HEK293 (cell line): ENCODE results near the gene ANAPC2.

Source experiments
- ATF2 ChIP-seq: fragments of 450-650 bp; formaldehyde crosslinking; IDR thresholded peaks from 2 replicates; pipeline ENCODE4 v1.5.1; 2016; ENCODE audit warnings: missing biosample characterization, missing genetic modification characterization, low read depth
- CTCF ChIP-seq: fragments of 450-650 bp; formaldehyde crosslinking; IDR thresholded peaks from 2 replicates; pipeline ENCODE4 v1.5.1; 2016; ENCODE audit warnings: missing biosample characterization, missing genetic modification characterization
- HOXD13 ChIP-seq: sonication (generic); formaldehyde crosslinking; IDR thresholded peaks from 2 replicates; pipeline ENCODE4 v1.8.0; 2022; ENCODE audit warnings: missing genetic modification reagents, borderline replicate concordance
- KLF10 ChIP-seq: fragments of 450-650 bp; IDR thresholded peaks from 2 replicates; pipeline ENCODE4 v1.5.1; 2018; ENCODE audit warnings: missing biosample characterization, mild to moderate bottlenecking, missing genetic modification characterization
- PBX3 ChIP-seq: sonication (generic); formaldehyde crosslinking; IDR thresholded peaks from 2 replicates; pipeline ENCODE4 v1.8.1; 2022; ENCODE audit warnings: mild to moderate bottlenecking, moderate library complexity, missing genetic modification reagents
- SP2 ChIP-seq: fragments of 450-650 bp; formaldehyde crosslinking; IDR thresholded peaks from 2 replicates; pipeline ENCODE4 v1.5.1; 2016; ENCODE audit warnings: missing biosample characterization, missing genetic modification characterization
- YY1 ChIP-seq: fragments of 450-650 bp; formaldehyde crosslinking; IDR thresholded peaks from 2 replicates; pipeline ENCODE4 v1.5.1; 2018; ENCODE audit warnings: missing biosample characterization, missing genetic modification characterization
- ZBTB10 ChIP-seq: fragments of 450-650 bp; formaldehyde crosslinking; IDR thresholded peaks from 2 replicates; pipeline ENCODE4 v1.5.1; 2016; ENCODE audit warnings: missing biosample characterization, missing genetic modification characterization
- ZBTB8A ChIP-seq: fragments of 450-650 bp; formaldehyde crosslinking; IDR thresholded peaks from 2 replicates; pipeline ENCODE4 v1.5.1; 2016; ENCODE audit warnings: missing biosample characterization, missing genetic modification characterization
- ZNF114 ChIP-seq: fragments of 450-650 bp; formaldehyde crosslinking; IDR thresholded peaks from 2 replicates; pipeline ENCODE4 v1.5.0; 2017; ENCODE audit warnings: missing biosample characterization, missing genetic modification characterization
- ZNF311 ChIP-seq: fragments of 450-650 bp; formaldehyde crosslinking; IDR thresholded peaks from 2 replicates; pipeline ENCODE4 v1.5.1; 2017; ENCODE audit warnings: missing biosample characterization, missing genetic modification characterization, borderline replicate concordance
- ZNF501 ChIP-seq: fragments of 450-650 bp; formaldehyde crosslinking; IDR thresholded peaks from 2 replicates; pipeline ENCODE4 v1.5.1; 2016; ENCODE audit warnings: missing biosample characterization, missing genetic modification characterization
- ZNF555 ChIP-seq: fragments of 450-650 bp; formaldehyde crosslinking; conservative IDR thresholded peaks from 2 replicates; pipeline ENCODE4 v1.5.1; 2017; ENCODE audit warnings: missing biosample characterization, mild to moderate bottlenecking, missing genetic modification characterization, inconsistent platforms
- ZNF560 ChIP-seq: fragments of 450-650 bp; formaldehyde crosslinking; IDR thresholded peaks from 2 replicates; pipeline ENCODE4 v1.5.1; 2017; ENCODE audit warnings: missing biosample characterization, missing genetic modification characterization, borderline replicate concordance

- TF ChIP-seq YY1 (tag by site-specific recombination): no peak
- TF ChIP-seq ZNF311 (tag by site-specific recombination): no peak
- no peak for TF ChIP-seq ATF2 (tag by site-specific recombination)
- TF ChIP-seq ZNF555 (tag by site-specific recombination): no peak
- no peak for TF ChIP-seq CTCF (tag by site-specific recombination)
- no peak for TF ChIP-seq KLF10 (tag by site-specific recombination)
- no peak for TF ChIP-seq SP2 (tag by site-specific recombination)
- TF ChIP-seq ZBTB8A: no peak; the same call in 1 of the 2 replicates
- TF ChIP-seq HOXD13 (CRISPR knock-in tag): no peak
- no peak for TF ChIP-seq ZNF114
- no peak for TF ChIP-seq PBX3 (CRISPR knock-in tag)
- no peak for TF ChIP-seq ZNF501
- no peak for TF ChIP-seq ZNF560 (tag by site-specific recombination)
- TF ChIP-seq ZBTB10 (tag by site-specific recombination): no peak
Observed at GRCh38 chr9:137128862-137129455, 59.4 kb downstream of the ANAPC2 start.
